A549 treated with CpdA at 1 μM for 4 hours (cell line): Measurements from ENCODE around the gene CTSL. TPM values are rescaled to one million over a fixed set of nuclear protein-coding genes. Genes with fewer than 3 reads are reported as not detected.

ENCODE experiments used
- total RNA-seq: library from RNA; stranded (reverse); fragments of 200-300 nt; extraction: Qiagen RNA extraction; gene quantifications from 5 replicates; pipeline ENCODE4 v1.2.3, GENCODE V29; 2022; ENCODE audit warnings: low read depth

Gene CTSL
- 898 to 1,037 TPM (median 949 TPM) in 5 replicates for total RNA-seq

DNA sequence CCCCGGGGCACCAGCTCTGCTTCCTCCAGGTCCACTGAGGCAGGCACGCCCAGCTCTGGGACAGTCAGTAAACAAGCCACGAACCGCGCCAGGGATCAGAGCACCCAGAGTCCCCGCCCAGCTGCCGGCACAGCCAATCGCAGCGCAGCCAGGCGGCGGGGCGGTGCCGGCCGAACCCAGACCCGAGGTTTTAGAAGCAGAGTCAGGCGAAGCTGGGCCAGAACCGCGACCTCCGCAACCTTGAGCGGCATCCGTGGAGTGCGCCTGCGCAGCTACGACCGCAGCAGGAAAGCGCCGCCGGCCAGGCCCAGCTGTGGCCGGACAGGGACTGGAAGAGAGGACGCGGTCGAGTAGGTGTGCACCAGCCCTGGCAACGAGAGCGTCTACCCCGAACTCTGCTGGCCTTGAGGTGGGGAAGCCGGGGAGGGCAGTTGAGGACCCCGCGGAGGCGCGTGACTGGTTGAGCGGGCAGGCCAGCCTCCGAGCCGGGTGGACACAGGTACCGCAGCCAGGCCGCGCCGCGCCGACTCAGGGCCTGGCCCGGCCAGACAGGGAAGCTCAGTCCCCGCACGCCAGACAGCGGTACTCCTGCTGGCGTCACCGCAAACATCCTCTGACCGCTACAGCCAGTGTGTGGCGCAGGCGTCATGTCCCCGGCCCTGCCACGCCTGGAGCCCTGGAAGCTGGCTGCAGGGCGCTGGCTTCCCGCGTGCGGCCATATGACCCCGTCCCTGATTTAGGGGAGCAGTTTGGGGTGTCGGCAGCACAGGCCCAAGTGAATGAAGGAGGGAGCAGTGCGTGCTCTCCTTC is at the start of gene CTSL:
TSS of gene CTSL (plus strand) at position 220 of the 810 bp plus-strand sequence. CDS start 1,485 bp downstream, outside the sequence.

Other genes starting within 250 kb of the CTSL start
- gene DAPK1, start 228.3 kb upstream of the CTSL start, total RNA-seq, result 12.9 to 20.8 TPM (median 17.9 TPM) in 5 replicates
- 0.01 to 0.03 TPM in 2 of 5 replicates, not detected in the others for gene SPATA31E1, start 156.8 kb downstream of the CTSL start, total RNA-seq
- not detected in 5 replicates for gene SPATA31C1, start 191.8 kb downstream of the CTSL start, total RNA-seq
- gene CDK20, start 248.4 kb downstream of the CTSL start, total RNA-seq, result 8.5 to 9.2 TPM (median 8.6 TPM) in 5 replicates